NT2/D1 (cell line): Measurements from ENCODE around the gene TCF23.
A peak's percentile ranks its signal among the peaks of the same experiment; 100 is the strongest.
"Not testable (repeated sequence)": the region's sequence is repeated elsewhere in the genome, so short reads cannot be mapped to it uniquely, and the experiment has no call there.

Experiments used
- DNase-seq: peaks from one replicate; pipeline ENCODE4 v3.0.0-alpha.2; 2011; ENCODE audit warnings: low read depth, low spot score
- H3K27me3 ChIP-seq: 2 replicates; pipeline ENCODE4 v1.6.0; 2011; ENCODE audit warnings: mild to moderate bottlenecking; ENCODE audit not compliant: insufficient read length, insufficient read depth
- H3K36me3 ChIP-seq: 2 replicates; pipeline ENCODE4 v1.6.1; 2011; ENCODE audit warnings: mild to moderate bottlenecking, low read length, mixed read lengths; ENCODE audit not compliant: insufficient read depth, insufficient read length
- H3K4me1 ChIP-seq: 2 replicates; pipeline ENCODE4 v1.5.1; 2011; ENCODE audit not compliant: insufficient read depth, insufficient read length
- H3K4me3 ChIP-seq: 2 replicates; pipeline ENCODE4 v1.5.1; 2011; ENCODE audit warnings: low read depth; ENCODE audit not compliant: insufficient read length
- H3K9ac ChIP-seq: 2 replicates; pipeline ENCODE4 v1.6.0; 2011; ENCODE audit warnings: low read depth; ENCODE audit not compliant: insufficient read length
- H3K9me3 ChIP-seq: 2 replicates; pipeline ENCODE4 v1.5.1; 2011; ENCODE audit warnings: mild to moderate bottlenecking, low read length; ENCODE audit not compliant: insufficient read depth
- SUZ12 ChIP-seq: IDR thresholded peaks from 2 replicates; pipeline ENCODE4 v1.6.1; 2011; ENCODE audit not compliant: insufficient read length, insufficient read depth; ENCODE audit errors: extremely low read depth
- YY1 ChIP-seq: IDR thresholded peaks from 2 replicates; pipeline ENCODE4 v1.6.1; 2011; ENCODE audit not compliant: insufficient read length, insufficient read depth
- ZNF274 ChIP-seq: IDR thresholded peaks from 2 replicates; pipeline ENCODE4 v1.6.1; 2011; ENCODE audit warnings: mild to moderate bottlenecking, low read depth, low read length

The TCF23 gene

DNA sequence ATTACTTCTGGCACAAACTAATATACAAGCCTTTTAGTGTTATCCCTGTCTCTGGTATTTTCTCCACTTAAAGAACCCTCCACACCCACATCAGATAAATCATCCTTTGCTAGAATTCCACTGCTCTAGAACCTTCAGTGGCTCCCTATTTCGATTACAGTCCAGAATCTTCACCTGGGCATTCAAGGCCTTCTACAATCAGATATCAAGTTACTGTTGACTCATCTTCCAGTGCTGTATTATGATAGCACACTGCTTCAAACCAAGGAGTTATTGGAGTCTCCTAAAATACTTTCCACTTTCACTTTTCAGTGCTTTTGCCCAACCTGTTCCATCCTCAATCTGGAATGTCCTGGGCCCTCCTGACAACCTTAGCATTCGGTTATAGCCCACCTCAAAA is 33.3 kb upstream of the TCF23 start:
- Histone ChIP-seq H3K4me1 (peaks cover 5% of the 10 kb centered on the region), H3K36me3 (no peaks in the 10 kb centered on the region), H3K27me3 (peaks cover 33% of the 10 kb centered on the region), H3K9ac (no peak overlapping the region), H3K4me3 (no peak overlapping the region), H3K9me3 (no peaks in the 10 kb centered on the region)
- no peak for DNase-seq
- no peak for TF ChIP-seq YY1
- TF ChIP-seq SUZ12, result no peak
- no peak for TF ChIP-seq ZNF274

DNA sequence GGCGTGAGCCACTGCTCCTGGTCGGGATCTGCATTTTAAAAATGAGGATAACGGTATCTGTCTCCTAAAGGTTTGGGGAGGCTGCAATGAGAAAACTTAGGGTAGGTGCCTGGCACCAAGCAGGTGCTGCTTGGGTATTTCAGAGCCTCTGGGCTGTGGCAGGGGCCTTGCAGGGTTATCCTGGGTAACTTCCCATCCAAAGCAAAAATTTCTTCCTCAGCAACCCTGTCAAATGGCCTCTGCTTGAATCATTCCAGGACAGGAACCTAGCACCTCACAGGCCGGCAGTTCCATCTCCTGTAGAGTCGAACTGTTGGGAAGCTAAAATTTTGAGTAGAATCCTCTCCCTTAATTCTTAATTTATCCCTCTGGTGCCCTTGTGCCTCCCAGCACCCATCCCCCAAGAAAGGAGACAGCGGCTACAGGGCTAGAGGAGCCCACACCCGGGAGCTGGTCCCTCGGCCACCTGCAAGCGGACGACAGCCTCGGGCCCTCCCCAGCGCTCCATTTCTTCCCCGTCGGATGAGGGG is 30.7 kb upstream of the TCF23 start:
- Histone ChIP-seq H3K27me3 (peaks cover 59% of the 10 kb centered on the region), H3K9ac (peak overlapping the region; percentile 17), H3K4me3 (peak overlapping the region; percentile 36), H3K36me3 (no peaks in the 10 kb centered on the region), H3K4me1 (peaks cover 4% of the 10 kb centered on the region), H3K9me3 (no peaks in the 10 kb centered on the region)
- TF ChIP-seq SUZ12, result no peak
- TF ChIP-seq YY1, result no peak
- no peak for TF ChIP-seq ZNF274
- DNase-seq, result no peak

DNA sequence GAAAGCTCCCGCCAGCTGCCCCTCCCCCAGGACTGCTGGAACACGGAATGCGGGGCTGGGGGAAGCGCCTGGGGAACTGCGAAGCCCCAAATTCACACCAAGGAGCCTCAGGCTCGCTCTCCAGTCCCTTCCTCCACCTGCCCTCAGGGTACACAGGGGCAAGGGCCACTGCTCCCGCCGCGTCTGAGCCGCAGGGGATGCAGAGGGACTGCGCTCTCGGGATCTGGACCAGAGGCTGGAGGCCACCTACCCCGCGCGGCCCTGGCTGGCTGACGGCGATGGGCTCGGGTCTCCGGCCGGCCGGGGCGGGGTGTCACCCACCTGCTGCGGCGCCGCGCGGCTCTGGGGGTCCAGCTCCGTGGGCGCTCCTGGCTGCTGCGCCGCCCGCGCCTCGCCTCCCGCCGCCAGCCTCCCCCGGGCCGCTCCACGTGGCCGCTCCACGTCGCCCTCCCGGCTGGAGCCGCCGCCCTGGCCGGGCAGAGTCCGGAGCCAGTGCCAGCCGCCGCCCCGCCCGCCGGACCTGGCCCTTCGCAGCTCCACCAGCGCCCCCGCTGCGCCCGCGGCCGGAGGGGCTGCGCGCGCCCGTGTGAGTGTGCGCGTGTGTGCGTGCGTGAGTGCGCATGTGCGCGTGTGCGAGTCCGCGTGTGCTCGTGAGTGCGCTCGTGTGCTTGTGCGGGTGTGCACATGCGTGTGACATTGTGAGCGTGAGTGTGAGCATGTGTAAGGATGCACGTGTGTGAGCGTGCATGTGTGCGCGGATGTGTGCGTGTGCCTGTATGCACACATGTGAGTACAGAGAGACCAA is 30.1 kb upstream of the TCF23 start, which contains the start of gene CGREF1:
Gene CGREF1, minus strand, starts transcription at position 604 of the 805 bp plus-strand sequence. CDS start 14,762 bp downstream, outside the sequence.
- Histone ChIP-seq H3K36me3 (no peaks in the 10 kb centered on the region), H3K9ac (peak within 1 kb of the TSS; percentile 42), H3K9me3 (no peaks in the 10 kb centered on the region), H3K27me3 (peaks cover 66% of the 10 kb centered on the region), H3K4me1 (peaks cover 5% of the 10 kb centered on the region), H3K4me3 (peak within 1 kb of the TSS; percentile 36)
- DNase-seq, result no peak
- TF ChIP-seq ZNF274, result no peak
- no peak for TF ChIP-seq SUZ12

DNA sequence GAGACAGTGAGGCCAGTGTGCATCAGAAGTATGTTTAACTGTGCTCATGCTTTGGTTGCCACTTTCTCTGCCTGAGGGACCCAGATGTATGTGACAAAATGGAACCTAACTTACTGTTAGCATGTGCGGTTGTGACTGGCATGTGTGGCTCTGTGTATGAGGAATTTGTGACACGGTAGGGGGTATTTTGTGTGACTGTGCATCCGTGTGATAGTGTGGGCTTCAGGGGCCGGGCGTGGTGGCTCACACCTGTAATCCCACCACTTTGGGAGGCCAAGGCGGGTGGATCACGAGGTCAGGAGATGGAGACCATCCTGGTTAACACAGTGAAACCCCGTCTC is 29.5 kb upstream of the TCF23 start:
- H3K4me3 ChIP-seq, result peak overlapping the region; percentile 36
- not testable (repeated sequence) for H3K4me1 ChIP-seq, H3K9me3 ChIP-seq, DNase-seq, H3K36me3 ChIP-seq
- peak overlapping the region; percentile 42 for H3K9ac ChIP-seq
- peaks cover 71% of the 10 kb centered on the region for H3K27me3 ChIP-seq

DNA sequence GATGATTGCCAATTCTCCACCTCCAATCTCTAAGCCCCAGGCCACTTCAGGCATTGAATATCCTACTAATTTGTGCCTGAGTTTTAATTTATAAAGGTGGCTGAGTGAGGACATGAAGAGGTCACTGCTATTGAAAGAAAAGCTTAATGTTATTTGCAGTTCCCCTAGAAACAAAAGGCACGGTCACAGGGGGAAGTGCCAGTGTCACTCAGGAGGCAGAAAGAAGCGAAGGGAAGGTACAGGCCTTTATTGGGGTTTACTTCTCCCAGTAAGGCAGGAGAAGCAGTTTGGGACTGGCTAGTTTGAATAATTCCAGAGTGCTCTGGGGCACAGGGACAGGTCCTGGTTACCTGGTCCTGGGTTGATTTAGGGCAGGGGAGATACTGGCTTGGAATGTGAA is 26.9 kb upstream of the TCF23 start:
- TF ChIP-seq ZNF274, result no peak
- no peak for TF ChIP-seq YY1
- Histone ChIP-seq H3K4me1 (peaks cover 8% of the 10 kb centered on the region), H3K4me3 (no peak overlapping the region), H3K9ac (no peak overlapping the region), H3K9me3 (no peaks in the 10 kb centered on the region), H3K27me3 (peaks cover 75% of the 10 kb centered on the region), H3K36me3 (no peaks in the 10 kb centered on the region)
- DNase-seq, result no peak

DNA sequence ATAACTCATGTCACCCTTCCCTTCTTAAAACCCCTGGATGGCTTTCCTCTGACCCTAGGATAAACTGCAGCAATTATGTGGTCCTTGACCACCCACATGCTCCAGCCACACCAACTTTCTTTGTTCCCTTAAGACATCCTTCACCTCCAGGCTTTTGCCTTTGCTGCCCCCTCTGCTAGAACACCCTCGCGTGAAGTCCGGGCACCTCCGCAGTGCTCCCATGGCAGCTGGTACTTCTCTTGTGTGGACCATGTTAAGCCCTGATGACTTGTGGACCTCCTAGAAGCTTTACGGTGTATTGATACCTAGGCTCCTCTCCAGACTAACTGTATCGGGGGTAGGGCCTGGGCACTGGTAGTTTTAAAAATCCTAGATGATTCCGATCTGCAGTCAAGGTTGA is 26.0 kb upstream of the TCF23 start:
- no peak for DNase-seq
- Histone ChIP-seq H3K4me3 (no peak overlapping the region), H3K4me1 (peaks cover 8% of the 10 kb centered on the region), H3K27me3 (peaks cover 69% of the 10 kb centered on the region), H3K9ac (no peak overlapping the region), H3K9me3 (no peaks in the 10 kb centered on the region), H3K36me3 (no peaks in the 10 kb centered on the region)
- no peak for TF ChIP-seq ZNF274
- no peak for TF ChIP-seq SUZ12
- no peak for TF ChIP-seq YY1

DNA sequence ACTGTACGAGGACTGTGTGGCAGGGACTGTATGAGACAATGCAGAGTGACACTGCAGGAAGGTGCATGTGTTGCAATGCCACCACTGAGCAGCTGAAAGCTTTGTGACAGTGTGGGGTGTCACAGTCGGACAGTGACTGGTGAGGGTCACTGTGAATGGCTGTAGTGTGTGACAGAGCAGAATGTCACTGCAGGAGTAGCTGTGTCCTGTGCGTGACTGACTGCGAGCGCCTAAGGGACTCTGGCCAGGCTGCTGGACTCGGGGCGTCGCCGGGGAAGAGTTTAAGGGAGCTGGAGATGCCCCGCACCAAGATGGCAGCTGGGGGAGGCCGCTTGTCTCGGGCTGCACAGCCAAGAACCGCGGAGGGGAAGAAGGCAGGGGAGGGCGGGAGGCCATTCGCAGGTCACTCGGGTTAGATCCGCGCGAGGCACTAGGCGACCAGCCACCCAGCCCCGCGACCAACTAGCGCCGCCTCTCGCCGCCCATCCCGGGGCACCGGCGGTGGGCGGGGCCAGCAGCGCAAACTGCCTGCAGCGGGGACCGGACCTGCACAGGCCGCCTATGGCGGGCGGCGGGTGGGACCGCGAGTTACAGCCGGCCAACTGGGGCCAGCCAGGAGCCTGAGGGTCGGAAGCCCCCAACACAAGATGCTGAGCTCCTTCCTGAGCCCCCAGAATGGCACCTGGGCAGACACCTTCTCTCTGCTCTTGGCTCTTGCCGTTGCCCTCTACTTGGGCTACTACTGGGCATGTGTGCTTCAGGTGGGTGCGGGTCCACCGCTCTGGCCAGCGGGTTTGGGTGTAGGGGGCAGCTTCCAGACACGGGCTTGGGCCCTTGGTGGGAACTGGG is 25.3 kb upstream of the TCF23 start, which contains the start of gene ABHD1:
Gene ABHD1, plus strand, starts transcription at position 514 of the 849 bp plus-strand sequence. Its CDS starts 134 bp downstream, at position 648.
- TF ChIP-seq SUZ12, result no peak
- TF ChIP-seq YY1, result no peak
- TF ChIP-seq ZNF274, result no peak
- H3K4me1 ChIP-seq, result peaks cover 8% of the 10 kb centered on the region
- H3K9me3 ChIP-seq, result no peaks in the 10 kb centered on the region
- H3K4me3 ChIP-seq, result peak within 1 kb of the TSS; percentile 46
- DNase-seq, result no peak
- no peaks in the 10 kb centered on the region for H3K36me3 ChIP-seq
- H3K9ac ChIP-seq, result peak within 1 kb of the TSS; percentile 67
- H3K27me3 ChIP-seq, result peaks cover 62% of the 10 kb centered on the region
